ENCODE data around the gene EIF4H.
"Not testable (repeated sequence)": the region's sequence is repeated elsewhere in the genome, so short reads cannot be mapped to it uniquely, and the experiment has no call there.

EIF4H gene

GRCh38 chr7:74175340-74175739, 1.2 kb downstream of the EIF4H start:
- no peak for DNase-seq (ENCODE audit: low read depth in 2 of 2)

- DNase-seq (ENCODE audit: low read depth in 2 of 2): no peak
These were observed 2.4 kb downstream of the EIF4H start for GRCh38 chr7:74176555-74176954.

DNA sequence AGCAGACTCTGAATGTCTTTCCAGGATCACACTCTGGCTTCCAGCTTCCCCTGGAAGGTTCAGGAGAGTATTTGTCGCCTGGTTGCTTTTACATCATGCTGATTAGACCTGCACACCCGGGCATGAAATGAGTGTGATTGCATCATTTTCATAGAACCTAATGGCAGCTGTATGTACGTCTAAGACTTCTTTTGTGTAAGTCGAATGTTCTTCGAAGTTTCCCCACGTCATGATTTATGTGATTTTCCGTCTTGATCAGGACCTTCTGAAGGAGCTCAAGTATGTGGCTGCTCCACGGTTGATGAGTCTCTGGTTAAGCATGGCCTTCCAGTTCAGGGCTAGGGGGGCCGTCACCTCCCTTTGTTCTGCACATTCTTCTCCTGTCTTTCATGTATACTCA, 4.5 kb downstream of the EIF4H start:
- DNase-seq (ENCODE audit: low read depth in 2 of 2): no peak

DNA sequence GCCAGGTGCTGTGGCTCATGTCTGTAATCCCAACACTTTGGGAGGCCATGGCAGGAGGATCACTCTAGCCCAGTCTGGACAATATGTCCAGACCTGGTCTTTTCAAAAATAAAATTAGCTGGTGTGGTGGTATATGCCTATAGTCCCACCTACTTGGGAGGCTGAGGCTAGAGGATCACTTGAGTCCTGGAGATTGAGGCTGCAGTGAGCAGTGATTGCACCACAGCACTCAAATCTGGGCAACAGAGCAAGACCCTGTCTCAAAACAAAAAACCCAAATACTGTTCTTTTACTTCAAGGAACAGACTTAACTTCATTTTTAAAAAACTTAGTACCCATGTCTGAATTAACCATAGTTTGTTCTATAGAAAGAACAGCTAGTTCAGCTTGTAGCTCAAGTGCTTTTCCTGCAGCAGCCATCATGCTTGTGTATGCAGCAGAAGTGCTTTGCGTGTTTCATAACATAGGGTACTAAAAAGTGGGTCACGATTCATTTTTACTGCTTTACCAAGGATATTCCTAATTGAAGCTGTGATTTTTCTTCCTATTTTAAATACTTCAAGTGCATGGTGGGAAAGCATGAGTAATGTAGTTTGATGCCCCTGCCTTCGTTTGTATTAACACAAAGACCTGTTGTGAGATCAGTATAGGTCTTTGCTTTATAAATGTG, 5.9 kb downstream of the EIF4H start:
- no peak for DNase-seq (ENCODE audit: low read depth in 2 of 2)

- DNase-seq (ENCODE audit: low read depth in 2 of 2): no peak
These were observed 6.7 kb downstream of the EIF4H start for GRCh38 chr7:74180866-74181265.

DNA sequence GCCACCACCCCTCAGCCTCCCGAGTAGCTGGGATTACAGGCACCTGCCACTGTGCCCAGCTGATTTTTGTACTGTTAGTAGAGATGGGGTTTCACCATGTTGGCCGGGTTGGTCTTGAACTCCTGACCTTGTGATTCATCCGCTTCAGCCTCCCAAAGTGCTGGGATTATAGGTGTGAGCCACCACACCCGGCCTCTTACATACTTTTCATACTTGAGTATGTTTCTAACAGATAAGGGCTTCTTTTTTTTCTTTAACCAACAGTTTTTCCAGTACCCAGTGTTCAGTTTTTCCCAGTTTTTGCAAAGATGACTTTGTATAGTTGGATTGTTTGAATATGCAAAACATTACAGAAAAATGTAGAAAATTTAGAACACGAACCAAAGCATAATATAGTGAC, 7.7 kb downstream of the EIF4H start:
- DNase-seq (ENCODE audit: low read depth in 2 of 2): no peak

GRCh38 chr7:74182453-74183090, 8.4 kb downstream of the EIF4H start:
- DNase-seq (ENCODE audit: low read depth in 2 of 2): no peak

DNA sequence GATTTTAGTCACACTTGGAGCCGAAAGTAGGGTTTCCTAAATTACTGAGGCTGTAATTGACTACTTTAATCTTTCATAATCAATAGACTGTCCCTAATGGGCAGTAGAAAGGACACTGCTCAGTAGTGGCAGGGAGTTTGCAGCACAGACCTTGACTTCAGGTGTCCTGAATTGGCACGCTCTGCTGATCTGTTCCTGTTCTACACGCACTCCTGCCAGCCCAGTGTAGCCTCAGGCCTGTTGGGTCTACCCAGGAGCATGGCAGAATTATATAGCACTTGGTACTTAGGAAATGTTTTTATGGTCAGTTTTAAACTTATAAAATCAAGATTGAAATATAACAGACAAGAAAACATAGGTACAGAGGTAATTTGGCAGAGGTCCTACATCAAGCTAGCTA, 9.0 kb downstream of the EIF4H start:
- DNase-seq (ENCODE audit: low read depth in 2 of 2): no peak

GRCh38 chr7:74183653-74184450, 9.7 kb downstream of the EIF4H start:
- no peak for DNase-seq (ENCODE audit: low read depth in 2 of 2)

GRCh38 chr7:74185016-74185415, 10.9 kb downstream of the EIF4H start:
- no peak for DNase-seq (ENCODE audit: low read depth in 2 of 2)

DNA sequence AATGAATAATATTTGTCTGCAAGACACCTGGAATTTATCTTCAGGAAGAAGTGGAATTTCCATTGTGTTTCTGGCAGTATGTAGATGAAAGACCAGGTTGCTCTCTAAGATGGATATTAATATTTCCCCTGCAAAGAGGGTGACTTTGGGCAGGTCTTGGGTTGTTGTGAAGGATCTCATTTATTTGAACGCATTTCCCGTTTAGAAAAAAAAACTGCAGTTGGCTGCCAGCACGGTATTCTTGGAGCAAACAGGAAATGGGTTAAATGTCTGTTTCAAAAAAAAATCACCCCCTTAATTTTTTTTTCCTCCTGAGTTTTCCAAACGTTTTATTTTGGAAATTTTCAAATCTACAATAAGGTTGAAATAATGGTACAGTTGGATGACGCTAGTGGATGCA, 11.5 kb downstream of the EIF4H start:
- no peak for DNase-seq (ENCODE audit: low read depth in 2 of 2)

- DNase-seq (ENCODE audit: low read depth in 2 of 2): no peak
These were observed 13.9 kb downstream of the EIF4H start for GRCh38 chr7:74187915-74188675.

- DNase-seq (ENCODE audit: low read depth in 2 of 2): no peak
These were observed 16.1 kb downstream of the EIF4H start for GRCh38 chr7:74190259-74190658.

GRCh38 chr7:74191231-74191630, 17.1 kb downstream of the EIF4H start:
- DNase-seq (ENCODE audit: low read depth in 2 of 2): no peak

- no peak for DNase-seq (ENCODE audit: low read depth in 2 of 2)
These were observed 18.9 kb downstream of the EIF4H start for GRCh38 chr7:74193054-74193453.

DNA sequence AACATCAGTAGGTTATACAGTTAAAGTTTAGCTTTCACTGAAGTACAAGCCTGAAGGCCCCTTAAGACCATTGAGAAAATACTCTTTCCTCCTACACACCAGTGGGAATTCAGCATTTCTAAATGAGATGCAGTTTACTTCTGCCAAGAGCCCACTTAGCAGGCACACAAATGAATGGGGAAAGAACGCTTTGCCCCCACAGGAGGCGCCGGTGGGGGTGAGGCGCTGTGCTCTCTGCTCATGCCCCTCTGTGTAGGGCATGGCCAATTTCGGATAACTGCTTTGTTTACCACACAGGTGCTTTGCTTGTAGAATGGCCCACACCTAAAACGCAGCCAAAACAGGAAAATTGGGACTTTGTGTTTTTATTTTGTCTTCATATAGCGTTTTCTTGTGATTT, 19.8 kb downstream of the EIF4H start:
- DNase-seq (ENCODE audit: low read depth in 2 of 2): no peak

GRCh38 chr7:74194686-74195085, 20.5 kb downstream of the EIF4H start:
- no peak for DNase-seq (ENCODE audit: low read depth in 2 of 2)

DNA sequence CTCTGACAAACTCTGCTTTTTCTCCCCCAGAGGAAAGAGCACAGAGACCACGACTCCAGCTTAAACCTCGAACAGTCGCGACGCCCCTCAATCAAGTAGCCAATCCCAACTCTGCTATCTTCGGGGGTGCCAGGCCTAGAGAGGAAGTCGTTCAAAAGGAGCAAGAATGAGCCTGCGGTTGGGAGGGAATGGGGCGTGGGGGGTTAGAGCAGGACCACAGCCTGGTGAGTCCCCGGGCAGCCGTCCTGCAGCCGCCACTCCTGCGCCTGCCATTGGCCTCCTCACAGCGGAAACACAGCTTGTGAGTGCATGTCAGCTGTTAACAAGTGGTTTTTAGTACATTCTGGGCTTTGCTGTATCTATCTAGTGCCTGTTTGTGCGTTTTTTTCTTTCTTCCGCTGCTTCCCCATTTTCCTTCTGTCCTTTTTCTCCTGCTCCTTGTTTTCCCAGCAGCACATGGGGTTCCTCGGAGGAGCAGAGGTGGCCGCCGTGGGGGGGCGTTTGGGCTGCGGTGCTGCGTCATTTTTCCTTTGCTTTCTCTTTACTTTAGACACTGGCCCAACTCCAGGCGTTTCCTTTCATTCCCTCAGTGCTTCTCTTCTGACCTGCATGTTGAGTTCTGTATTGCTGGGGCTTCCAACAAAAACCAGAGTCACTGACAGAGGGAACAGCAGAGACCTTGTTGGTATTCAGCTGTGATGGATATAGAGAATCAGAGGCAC, 21.1 kb downstream of the EIF4H start:
- not testable (repeated sequence) for DNase-seq (ENCODE audit: low read depth in 2 of 2)

DNA sequence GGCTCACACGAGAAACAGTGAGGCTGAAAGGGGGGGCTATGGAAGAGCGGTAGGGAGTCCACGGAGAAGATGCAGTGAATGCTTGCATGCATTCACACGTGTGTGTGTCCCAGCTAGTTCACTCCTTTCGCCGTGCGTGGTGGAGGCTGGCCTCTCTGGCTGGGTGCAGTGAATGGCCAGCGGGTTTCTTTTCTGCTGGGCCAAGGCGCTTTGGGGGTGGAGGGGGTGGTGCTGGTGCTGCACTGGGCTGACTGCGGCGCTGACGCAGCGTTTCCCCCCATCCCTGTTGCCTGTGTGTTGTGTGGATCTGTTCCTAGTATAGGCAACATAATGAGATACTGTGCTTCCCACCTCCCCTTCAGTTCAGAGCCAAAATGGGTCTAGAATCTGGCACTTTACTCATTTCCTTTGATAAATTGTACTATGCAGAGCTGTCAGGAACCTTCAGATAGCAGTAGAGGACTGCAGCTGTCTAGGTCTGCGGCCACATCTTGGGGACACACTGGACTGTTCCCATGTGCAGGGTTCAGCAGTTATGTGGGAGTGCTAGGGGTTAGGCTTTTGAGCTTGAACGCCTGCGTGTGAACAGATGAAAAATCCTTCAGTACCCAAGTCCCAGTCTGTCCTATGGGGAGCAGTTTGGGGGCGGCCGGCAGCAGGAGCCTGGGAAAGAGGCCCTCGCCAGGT, 22.0 kb downstream of the EIF4H start:
- not testable (repeated sequence) for DNase-seq (ENCODE audit: low read depth in 2 of 2)

- no peak for DNase-seq (ENCODE audit: low read depth in 2 of 2)
These were observed 23.4 kb downstream of the EIF4H start for GRCh38 chr7:74197449-74198124.

Measured in stimulated activated CD8-positive, alpha-beta memory T cell treated with anti-CD3 and anti-CD28 coated beads, Interleukin-2, amount 100 ng/mL, for 1 hour (primary cell).